ENCODE results near the gene BNIPL. TPM values are rescaled to one million over a fixed set of nuclear protein-coding genes. Genes with fewer than 3 reads are reported as not detected.

Gene BNIPL
- total and polyA plus RNA-seq, 2 of the 13 experiments (the other 11 are each of a cell fraction or from before 2014, with no cell fraction given), result 0.40 to 1.1 TPM

DNA sequence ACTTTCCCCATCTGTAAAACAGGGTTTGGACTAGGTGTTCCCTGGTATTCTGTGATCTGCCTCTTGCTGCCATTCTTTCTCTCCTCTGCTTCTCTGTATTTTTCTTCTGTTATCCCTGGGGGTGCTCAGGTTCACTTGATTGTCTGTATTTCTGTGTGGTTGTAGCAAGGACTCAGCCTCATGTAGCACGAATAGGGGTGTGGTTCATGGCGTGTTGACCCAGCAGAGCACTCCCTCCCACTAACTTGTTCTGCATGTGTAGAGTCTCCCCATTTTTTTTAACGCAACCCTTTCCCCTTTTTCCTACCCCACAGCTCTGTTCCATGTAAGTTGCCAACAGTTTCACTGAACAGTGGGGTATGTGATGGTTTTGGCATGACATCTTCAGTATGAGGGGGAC is 1.2 kb upstream of the BNIPL start (continued):
- TF ChIP-seq, protein P1, sequence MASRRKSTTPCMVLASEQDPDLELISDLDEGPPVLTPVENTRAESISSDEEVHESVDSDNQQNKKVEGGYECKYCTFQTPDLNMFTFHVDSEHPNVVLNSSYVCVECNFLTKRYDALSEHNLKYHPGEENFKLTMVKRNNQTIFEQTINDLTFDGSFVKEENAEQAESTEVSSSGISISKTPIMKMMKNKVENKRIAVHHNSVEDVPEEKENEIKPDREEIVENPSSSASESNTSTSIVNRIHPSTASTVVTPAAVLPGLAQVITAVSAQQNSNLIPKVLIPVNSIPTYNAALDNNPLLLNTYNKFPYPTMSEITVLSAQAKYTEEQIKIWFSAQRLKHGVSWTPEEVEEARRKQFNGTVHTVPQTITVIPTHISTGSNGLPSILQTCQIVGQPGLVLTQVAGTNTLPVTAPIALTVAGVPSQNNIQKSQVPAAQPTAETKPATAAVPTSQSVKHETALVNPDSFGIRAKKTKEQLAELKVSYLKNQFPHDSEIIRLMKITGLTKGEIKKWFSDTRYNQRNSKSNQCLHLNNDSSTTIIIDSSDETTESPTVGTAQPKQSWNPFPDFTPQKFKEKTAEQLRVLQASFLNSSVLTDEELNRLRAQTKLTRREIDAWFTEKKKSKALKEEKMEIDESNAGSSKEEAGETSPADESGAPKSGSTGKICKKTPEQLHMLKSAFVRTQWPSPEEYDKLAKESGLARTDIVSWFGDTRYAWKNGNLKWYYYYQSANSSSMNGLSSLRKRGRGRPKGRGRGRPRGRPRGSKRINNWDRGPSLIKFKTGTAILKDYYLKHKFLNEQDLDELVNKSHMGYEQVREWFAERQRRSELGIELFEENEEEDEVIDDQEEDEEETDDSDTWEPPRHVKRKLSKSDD (CRISPR knock-in tag; IDR thresholded peaks at IDR 0.05; ENCODE audit: low read depth), result no peak
- no peak for TF ChIP-seq HNRNPH1 (optimal IDR thresholded peaks at IDR 0.05; ENCODE audit: low read depth, low read length)
- no peak for TF ChIP-seq KMT2B (CRISPR knock-in tag; IDR thresholded peaks at IDR 0.05)
- TF ChIP-seq, protein P2, sequence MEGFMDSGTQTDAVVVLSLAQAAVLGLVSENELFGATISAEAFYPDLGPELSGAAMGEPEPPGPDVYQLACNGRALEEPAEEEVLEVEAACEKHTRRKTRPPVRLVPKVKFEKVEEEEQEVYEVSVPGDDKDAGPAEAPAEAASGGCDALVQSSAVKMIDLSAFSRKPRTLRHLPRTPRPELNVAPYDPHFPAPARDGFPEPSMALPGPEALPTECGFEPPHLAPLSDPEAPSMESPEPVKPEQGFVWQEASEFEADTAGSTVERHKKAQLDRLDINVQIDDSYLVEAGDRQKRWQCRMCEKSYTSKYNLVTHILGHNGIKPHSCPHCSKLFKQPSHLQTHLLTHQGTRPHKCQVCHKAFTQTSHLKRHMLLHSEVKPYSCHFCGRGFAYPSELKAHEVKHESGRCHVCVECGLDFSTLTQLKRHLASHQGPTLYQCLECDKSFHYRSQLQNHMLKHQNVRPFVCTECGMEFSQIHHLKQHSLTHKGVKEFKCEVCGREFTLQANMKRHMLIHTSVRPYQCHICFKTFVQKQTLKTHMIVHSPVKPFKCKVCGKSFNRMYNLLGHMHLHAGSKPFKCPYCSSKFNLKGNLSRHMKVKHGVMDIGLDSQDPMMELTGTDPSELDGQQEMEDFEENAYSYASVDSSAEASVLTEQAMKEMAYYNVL (CRISPR knock-in tag; IDR thresholded peaks at IDR 0.05; ENCODE audit: borderline replicate concordance), result no peak
- no peak for TF ChIP-seq KDM2A (CRISPR knock-in tag; IDR thresholded peaks at IDR 0.05; ENCODE audit: borderline replicate concordance, low read depth)

DNA sequence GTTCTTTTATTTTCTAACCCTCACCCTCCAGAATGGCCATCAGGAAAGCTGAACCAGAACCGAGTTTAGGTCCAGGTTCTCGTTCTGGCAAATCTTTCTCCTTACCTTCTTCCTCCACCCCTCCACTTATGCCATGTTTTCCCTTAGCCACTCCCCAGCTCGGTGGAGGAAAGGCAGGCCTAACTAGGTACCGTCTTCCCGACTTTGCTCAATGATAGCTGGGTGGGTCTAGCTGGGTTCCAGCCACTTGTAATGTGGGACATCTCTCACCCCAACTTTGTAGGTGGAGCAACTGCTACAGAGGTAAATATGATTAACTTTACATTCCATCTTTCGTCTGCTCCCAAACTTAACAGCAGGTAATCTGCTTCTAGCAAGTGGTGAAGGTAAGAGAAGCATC is 646 bp downstream of the BNIPL start:
- ATAC-seq, result no peak

More for the DNA sequence above, 646 bp downstream of the BNIPL start:
- in situ Hi-C loops (cut with HindIII; ENCODE audit: extremely low pct_ligation_motif_present, low pct_unique_long_range_greater_than_20kb) (no loop called here), intact Hi-C loops (cut with micrococcal nuclease; ENCODE audit: unreplicated experiment) (no loop called here)
- no peak overlapping the region for H3K27ac ChIP-seq (ENCODE audit: extremely low read length, insufficient read depth, low read length)
- no peak overlapping the region for H3K4me2 ChIP-seq (ENCODE audit: low read depth, low read length)
- no peaks in the 10 kb centered on the region for H3K79me2 ChIP-seq (ENCODE audit: insufficient read depth, low read length)
- no peaks in the 10 kb centered on the region for H3K27me3 ChIP-seq (ENCODE audit: control insufficient read depth in 1 of 2, insufficient read depth in 2 of 2, low read length in 2 of 2)
- H3K9me3 ChIP-seq (ENCODE audit: low read length), result no peaks in the 10 kb centered on the region
- ChIA-PET POLR2A (no interaction called here), CTCF (ENCODE audit: low intra/inter-chr PET ratio, low total read pairs) (no interaction called here)
- peaks cover 5 to 17% of the 10 kb centered on the region in 2 experiments; a peak in 3 of 5 replicates for H3K36me3 ChIP-seq (replicated peaks in 1 of 2; ENCODE audit: control insufficient read depth in 1 of 2, insufficient read depth in 2 of 2, low read length in 2 of 2)
- BruUV-seq (replicated peaks), result no TSS peak
- no peaks in the 10 kb centered on the region for H3K4me1 ChIP-seq (ENCODE audit: insufficient read depth, low read length)
- 75% methylated on average over 6 of the region's 6 CpGs for WGBS (ENCODE audit: low lambda C conversion rate)
- H4K20me1 ChIP-seq (ENCODE audit: insufficient read depth, low read length), result no peaks in the 10 kb centered on the region
- H3K9ac ChIP-seq (ENCODE audit: insufficient read depth, low read depth, low read length), result no peak overlapping the region
- TF ChIP-seq SIN3A (IDR thresholded peaks at IDR 0.05; ENCODE audit: borderline replicate concordance, low read depth, low read length), result no peak
- no peak for TF ChIP-seq ZNF567 (CRISPR knock-in tag; IDR thresholded peaks at IDR 0.05; ENCODE audit: borderline replicate concordance)
- TF ChIP-seq AHR (CRISPR knock-in tag; IDR thresholded peaks at IDR 0.05), result no peak
- TF ChIP-seq RBM39 (IDR thresholded peaks at IDR 0.05; ENCODE audit: low read depth, low read length, poor library complexity, severe bottlenecking), result no peak
- TF ChIP-seq SCMH1 (CRISPR knock-in tag; IDR thresholded peaks at IDR 0.05; ENCODE audit: borderline replicate concordance), result no peak
- no peak for TF ChIP-seq ZFP37 (CRISPR knock-in tag; IDR thresholded peaks at IDR 0.05; ENCODE audit: borderline replicate concordance)
- TF ChIP-seq, protein P3, sequence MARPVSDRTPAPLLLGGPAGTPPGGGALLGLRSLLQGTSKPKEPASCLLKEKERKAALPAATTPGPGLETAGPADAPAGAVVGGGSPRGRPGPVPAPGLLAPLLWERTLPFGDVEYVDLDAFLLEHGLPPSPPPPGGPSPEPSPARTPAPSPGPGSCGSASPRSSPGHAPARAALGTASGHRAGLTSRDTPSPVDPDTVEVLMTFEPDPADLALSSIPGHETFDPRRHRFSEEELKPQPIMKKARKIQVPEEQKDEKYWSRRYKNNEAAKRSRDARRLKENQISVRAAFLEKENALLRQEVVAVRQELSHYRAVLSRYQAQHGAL (CRISPR knock-in tag; IDR thresholded peaks at IDR 0.05; ENCODE audit: not compliant biosample characterization), result no peak
- TF ChIP-seq ZNF709 (CRISPR knock-in tag; IDR thresholded peaks at IDR 0.05), result no peak
- TF ChIP-seq ATF1 (CRISPR knock-in tag; IDR thresholded peaks at IDR 0.05), result no peak
- TF ChIP-seq, protein P4, sequence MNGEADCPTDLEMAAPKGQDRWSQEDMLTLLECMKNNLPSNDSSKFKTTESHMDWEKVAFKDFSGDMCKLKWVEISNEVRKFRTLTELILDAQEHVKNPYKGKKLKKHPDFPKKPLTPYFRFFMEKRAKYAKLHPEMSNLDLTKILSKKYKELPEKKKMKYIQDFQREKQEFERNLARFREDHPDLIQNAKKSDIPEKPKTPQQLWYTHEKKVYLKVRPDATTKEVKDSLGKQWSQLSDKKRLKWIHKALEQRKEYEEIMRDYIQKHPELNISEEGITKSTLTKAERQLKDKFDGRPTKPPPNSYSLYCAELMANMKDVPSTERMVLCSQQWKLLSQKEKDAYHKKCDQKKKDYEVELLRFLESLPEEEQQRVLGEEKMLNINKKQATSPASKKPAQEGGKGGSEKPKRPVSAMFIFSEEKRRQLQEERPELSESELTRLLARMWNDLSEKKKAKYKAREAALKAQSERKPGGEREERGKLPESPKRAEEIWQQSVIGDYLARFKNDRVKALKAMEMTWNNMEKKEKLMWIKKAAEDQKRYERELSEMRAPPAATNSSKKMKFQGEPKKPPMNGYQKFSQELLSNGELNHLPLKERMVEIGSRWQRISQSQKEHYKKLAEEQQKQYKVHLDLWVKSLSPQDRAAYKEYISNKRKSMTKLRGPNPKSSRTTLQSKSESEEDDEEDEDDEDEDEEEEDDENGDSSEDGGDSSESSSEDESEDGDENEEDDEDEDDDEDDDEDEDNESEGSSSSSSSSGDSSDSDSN (CRISPR knock-in tag; IDR thresholded peaks at IDR 0.05), result no peak
- TF ChIP-seq ZNF350 (CRISPR knock-in tag; IDR thresholded peaks at IDR 0.05; ENCODE audit: borderline replicate concordance, low read depth), result no peak
- H2AFZ ChIP-seq (ENCODE audit: low read length), result no peak overlapping the region
- DNase-seq (ENCODE audit: low spot score), result no peak
- H3K4me3 ChIP-seq (replicated peaks in 1 of 3; ENCODE audit: insufficient read depth in 1 of 3, low read depth in 2 of 3, low read length in 3 of 3), result no peak overlapping the region
- FAIRE-seq, result no peak
